Measurements from ENCODE around the gene IVD.

The IVD gene

GRCh38 chr15:40413036-40413435 lies 7.4 kb downstream of the IVD start:
- DNase-seq (ENCODE audit: low read depth in 2 of 2, low spot score in 1 of 2), result no peak

GRCh38 chr15:40414816-40415215 lies 9.2 kb downstream of the IVD start:
- no peak for DNase-seq (ENCODE audit: low read depth in 2 of 2, low spot score in 1 of 2)

- no peak for DNase-seq (ENCODE audit: low read depth in 2 of 2, low spot score in 1 of 2)
Observed at GRCh38 chr15:40415226-40415625, 9.6 kb downstream of the IVD start.

GRCh38 chr15:40416056-40416455 lies 10.5 kb downstream of the IVD start:
- no peak for DNase-seq (ENCODE audit: low read depth in 2 of 2, low spot score in 1 of 2)

GRCh38 chr15:40418126-40418525 lies 12.5 kb downstream of the IVD start:
- DNase-seq (ENCODE audit: low read depth in 2 of 2, low spot score in 1 of 2), result no peak

GRCh38 chr15:40420071-40420713 lies 14.6 kb downstream of the IVD start:
- no peak for DNase-seq (ENCODE audit: low read depth in 2 of 2, low spot score in 1 of 2)

GRCh38 chr15:40420793-40421192 lies 15.2 kb downstream of the IVD start:
- no peak for DNase-seq (ENCODE audit: low read depth in 2 of 2, low spot score in 1 of 2)

- DNase-seq (ENCODE audit: low read depth in 2 of 2, low spot score in 1 of 2), result peak; percentile 64 to 67
Observed at GRCh38 chr15:40421246-40422157, 15.9 kb downstream of the IVD start.

- no peak for DNase-seq (ENCODE audit: low read depth in 2 of 2, low spot score in 1 of 2)
Observed at GRCh38 chr15:40424483-40425115, 19.0 kb downstream of the IVD start.

- DNase-seq (ENCODE audit: low read depth in 2 of 2, low spot score in 1 of 2), result no peak
Observed at GRCh38 chr15:40425681-40426080, 20.1 kb downstream of the IVD start.

GRCh38 chr15:40427188-40427587 lies 21.6 kb downstream of the IVD start:
- DNase-seq (ENCODE audit: low read depth in 2 of 2, low spot score in 1 of 2), result no peak

GRCh38 chr15:40428185-40428584 lies 22.6 kb downstream of the IVD start:
- no peak for DNase-seq (ENCODE audit: low read depth in 2 of 2, low spot score in 1 of 2)

- DNase-seq (ENCODE audit: low read depth in 2 of 2, low spot score in 1 of 2), result no peak
Observed at GRCh38 chr15:40429068-40429710, 23.6 kb downstream of the IVD start.

GRCh38 chr15:40430271-40430805 lies 24.7 kb downstream of the IVD start:
- DNase-seq (ENCODE audit: low read depth in 2 of 2, low spot score in 1 of 2), result no peak

- DNase-seq (ENCODE audit: low read depth in 2 of 2, low spot score in 1 of 2), result no peak
Observed at GRCh38 chr15:40435023-40435709, 29.6 kb downstream of the IVD start.

- no peak for DNase-seq (ENCODE audit: low read depth in 2 of 2, low spot score in 1 of 2)
Observed at GRCh38 chr15:40435710-40436089, 30.1 kb downstream of the IVD start.

GRCh38 chr15:40436116-40436891 lies 30.7 kb downstream of the IVD start:
- DNase-seq (ENCODE audit: low read depth in 2 of 2, low spot score in 1 of 2), result no peak

GRCh38 chr15:40436892-40437751 lies 31.5 kb downstream of the IVD start:
- no peak for DNase-seq (ENCODE audit: low read depth in 2 of 2, low spot score in 1 of 2)
